Fibroblast of lung (primary cell): ENCODE data around the gene TRAFD1. TPM values are rescaled to one million over a fixed set of nuclear protein-coding genes. Genes with fewer than 3 reads are reported as not detected.

Experiments
- DNase-seq, 2 donors: peaks; one replicate each; pipeline versions ENCODE4 v3.0.0 to v3.0.0-alpha.2; 2010; ENCODE audit warnings: low read depth in 2 of 2
- H2AFZ ChIP-seq: 2 replicates; pipeline ENCODE4 v1.5.1; 2012; ENCODE audit warnings: low read length, control low read depth, inconsistent platforms
- H3K27ac ChIP-seq: 2 replicates; pipeline ENCODE4 v1.5.1; 2011; ENCODE audit warnings: low read length, control low read depth; ENCODE audit not compliant: insufficient read depth
- H3K27me3 ChIP-seq: 2 replicates; pipeline ENCODE4 v1.5.1; 2011; ENCODE audit warnings: mild to moderate bottlenecking, low read length; ENCODE audit not compliant: control insufficient read depth, insufficient read depth
- H3K36me3 ChIP-seq: 2 replicates; pipeline ENCODE4 v1.5.1; 2011; ENCODE audit warnings: low read length; ENCODE audit not compliant: control insufficient read depth, insufficient read depth
- H3K4me1 ChIP-seq: 2 replicates; pipeline ENCODE4 v1.5.1; 2011; ENCODE audit warnings: low read length; ENCODE audit not compliant: control insufficient read depth, insufficient read depth; ENCODE audit errors: extremely low read depth
- H3K4me2 ChIP-seq: 2 replicates; pipeline ENCODE4 v1.5.1; 2011; ENCODE audit warnings: low read length, control low read depth; ENCODE audit not compliant: insufficient read depth; ENCODE audit errors: extremely low read depth
- H3K4me3 ChIP-seq, 4 experiments: fragments of 200-600 bp in 1 of 4; sonication (generic) in 1 of 4; replicated peaks in 1 of 4; 2 replicates each; pipeline ENCODE4 v1.5.1; 2011 to 2016; ENCODE audit warnings: low read length in 4 of 4, low read depth in 3 of 4, mild to moderate bottlenecking in 3 of 4, control low read depth in 2 of 4, inconsistent platforms in 1 of 4, mixed read lengths in 1 of 4; ENCODE audit not compliant: insufficient read depth in 1 of 4; ENCODE audit errors: control extremely low read depth in 1 of 4
- H3K79me2 ChIP-seq: 2 replicates; pipeline ENCODE4 v1.5.1; 2012; ENCODE audit warnings: mild to moderate bottlenecking, low read length, inconsistent platforms; ENCODE audit not compliant: control insufficient read depth, insufficient read depth
- H3K9ac ChIP-seq: 2 replicates; pipeline ENCODE4 v1.5.1; 2011; ENCODE audit warnings: mild to moderate bottlenecking, low read length, control low read depth; ENCODE audit not compliant: insufficient read depth
- H3K9me3 ChIP-seq: 2 replicates; pipeline ENCODE4 v1.5.1; 2012; ENCODE audit warnings: low read depth, low read length; ENCODE audit not compliant: control insufficient read depth, insufficient read depth
- H4K20me1 ChIP-seq: 2 replicates; pipeline ENCODE4 v1.5.1; 2011; ENCODE audit warnings: low read length; ENCODE audit not compliant: control insufficient read depth, insufficient read depth; ENCODE audit errors: extremely low read depth
- EZH2 ChIP-seq: IDR thresholded peaks from 2 replicates; pipeline ENCODE4 v1.5.1; 2012; ENCODE audit warnings: low read length, control low read depth, mild to moderate bottlenecking; ENCODE audit errors: missing control alignments
- polyA plus RNA-seq, 2 donors: library from polyadenylated mRNA; depleted of rRNA in 1 of 2; stranded (reverse) in 1 of 2; unstranded in 1 of 2; fragments of >200 nt; gene quantifications; 2 replicates each; pipeline ENCODE4 v1.2.1, GENCODE V29; 2011 to 2012; ENCODE audit warnings: missing spikeins in 1 of 2
- total RNA-seq: library from RNA; depleted of rRNA; stranded (reverse); fragments of >200 nt; gene quantifications from 2 replicates; pipeline ENCODE4 v1.2.1, GENCODE V29; 2014
- TF ChIP-seq, protein P1 (sequence below), 2 donors: IDR thresholded peaks in 1 of 2; conservative IDR thresholded peaks in 1 of 2; 1 replicate in 1 of 2; 2 replicates in 1 of 2; pipeline ENCODE4 v1.5.1; 2011 to 2012; ENCODE audit warnings: low read length in 2 of 2, control low read depth in 1 of 2, inconsistent platforms in 1 of 2, low read depth in 1 of 2, mild to moderate bottlenecking in 1 of 2

The TRAFD1 gene
- total and polyA plus RNA-seq, 2 donors (not counting 1 experiment from before 2014, with no cell fraction given), result 42.5 to 83.4 TPM

DNA sequence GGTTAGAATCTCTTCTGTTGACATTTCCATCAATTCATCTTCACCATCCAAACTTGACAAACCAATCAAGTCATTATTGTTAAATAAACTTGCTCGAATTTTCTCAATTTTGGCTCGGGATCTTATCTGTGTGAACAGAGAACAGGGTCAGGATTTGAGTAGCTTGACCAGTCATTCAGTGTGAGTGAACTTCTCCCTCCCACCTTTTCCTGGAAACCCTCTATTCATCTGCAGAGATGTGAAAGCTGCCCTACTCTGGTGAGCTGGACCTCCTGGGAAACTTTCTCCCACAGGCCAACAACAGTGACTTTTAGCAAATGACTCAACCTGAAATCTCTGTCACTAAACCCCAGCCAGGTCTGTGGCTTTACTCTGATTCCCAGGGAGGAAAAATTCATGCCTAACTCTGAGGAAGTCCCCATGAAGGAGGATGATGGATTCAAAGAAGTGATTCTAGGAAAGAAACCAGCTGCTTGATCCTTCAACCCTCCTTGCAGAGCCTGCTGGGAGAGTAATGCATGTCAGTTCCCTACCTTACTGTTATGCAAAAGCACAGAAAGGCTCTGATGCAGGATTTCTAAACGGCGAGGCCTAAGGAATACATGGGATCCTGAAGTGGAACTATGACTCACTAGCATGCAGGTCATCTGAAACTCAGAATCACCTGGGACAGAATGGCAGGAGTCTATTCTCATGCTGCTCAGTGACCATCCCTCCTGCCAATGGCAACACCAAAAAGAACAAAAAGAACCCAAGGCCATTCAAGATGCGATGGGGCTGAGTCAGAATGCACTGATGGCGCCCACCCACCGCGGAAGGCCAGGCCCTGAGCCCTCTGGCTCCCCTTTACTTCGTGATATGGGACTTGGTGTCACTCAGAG lies 58.0 kb downstream of the TRAFD1 start:
- Histone ChIP-seq H3K79me2 (no peaks in the 10 kb centered on the region), H3K27me3 (no peaks in the 10 kb centered on the region), H3K36me3 (peaks cover 17% of the 10 kb centered on the region), H3K4me2 (no peak overlapping the region), H3K4me1 (peaks cover 11% of the 10 kb centered on the region), H3K9me3 (no peaks in the 10 kb centered on the region), H4K20me1 (no peaks in the 10 kb centered on the region), H2AFZ (no peak overlapping the region), H3K4me3 (no peak overlapping the region), H3K9ac (no peak overlapping the region), H3K27ac (peak overlapping the region; percentile 31)
- TF ChIP-seq, protein P1, sequence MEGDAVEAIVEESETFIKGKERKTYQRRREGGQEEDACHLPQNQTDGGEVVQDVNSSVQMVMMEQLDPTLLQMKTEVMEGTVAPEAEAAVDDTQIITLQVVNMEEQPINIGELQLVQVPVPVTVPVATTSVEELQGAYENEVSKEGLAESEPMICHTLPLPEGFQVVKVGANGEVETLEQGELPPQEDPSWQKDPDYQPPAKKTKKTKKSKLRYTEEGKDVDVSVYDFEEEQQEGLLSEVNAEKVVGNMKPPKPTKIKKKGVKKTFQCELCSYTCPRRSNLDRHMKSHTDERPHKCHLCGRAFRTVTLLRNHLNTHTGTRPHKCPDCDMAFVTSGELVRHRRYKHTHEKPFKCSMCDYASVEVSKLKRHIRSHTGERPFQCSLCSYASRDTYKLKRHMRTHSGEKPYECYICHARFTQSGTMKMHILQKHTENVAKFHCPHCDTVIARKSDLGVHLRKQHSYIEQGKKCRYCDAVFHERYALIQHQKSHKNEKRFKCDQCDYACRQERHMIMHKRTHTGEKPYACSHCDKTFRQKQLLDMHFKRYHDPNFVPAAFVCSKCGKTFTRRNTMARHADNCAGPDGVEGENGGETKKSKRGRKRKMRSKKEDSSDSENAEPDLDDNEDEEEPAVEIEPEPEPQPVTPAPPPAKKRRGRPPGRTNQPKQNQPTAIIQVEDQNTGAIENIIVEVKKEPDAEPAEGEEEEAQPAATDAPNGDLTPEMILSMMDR (conservative IDR thresholded peaks at IDR 0.05 in 1 of 2, IDR thresholded peaks at IDR 0.05 in 1 of 2; ENCODE audit: low read depth in 1 of 2, low read length in 2 of 2), result no peak
- TF ChIP-seq EZH2, result no peak
- peak; percentile 73 to 75 for DNase-seq

DNA sequence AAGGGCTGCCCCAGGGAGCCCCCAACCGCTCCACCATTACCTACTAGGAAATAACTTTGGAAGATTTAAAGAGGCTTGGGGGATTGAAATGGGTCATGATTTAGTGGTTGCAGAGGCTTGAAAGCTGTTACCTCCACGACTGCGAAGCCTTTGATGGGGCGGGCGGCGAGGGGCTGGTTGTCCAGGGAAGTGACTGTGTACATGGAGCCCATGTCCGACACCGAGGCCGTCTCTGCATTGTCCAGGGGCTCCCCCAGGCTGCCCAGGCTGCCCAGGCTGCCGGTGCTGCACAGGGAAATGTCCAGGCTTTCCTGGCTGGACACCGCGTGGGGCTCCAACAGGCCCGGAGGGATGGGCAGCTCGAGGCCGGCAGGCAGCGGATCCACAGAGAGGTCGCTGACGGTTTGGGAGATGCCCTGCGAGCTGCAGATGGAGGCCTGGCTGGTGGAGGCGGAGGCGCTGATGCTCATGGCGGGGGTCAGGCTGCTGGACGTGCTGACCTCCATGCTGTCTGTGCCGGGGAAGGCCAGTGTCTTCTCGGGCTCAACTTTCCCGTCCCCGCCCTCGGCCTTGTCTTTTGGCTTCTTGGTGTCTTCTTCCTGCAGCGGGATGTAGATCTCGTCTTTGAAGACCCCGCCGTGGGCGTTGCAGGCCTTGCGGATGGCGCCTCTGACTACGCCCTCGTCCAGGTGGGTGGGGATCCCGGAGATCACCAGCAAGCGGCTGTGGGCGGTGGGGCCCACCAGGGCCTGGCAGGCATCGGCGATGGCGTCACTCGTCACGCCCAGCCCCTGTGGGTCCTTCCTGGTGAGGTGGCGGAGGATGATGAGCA lies 58.9 kb downstream of the TRAFD1 start:
- H3K4me3 ChIP-seq, result no peak overlapping the region
- H4K20me1 ChIP-seq, result no peaks in the 10 kb centered on the region
- H3K36me3 ChIP-seq, result peaks cover 17% of the 10 kb centered on the region
- H3K4me1 ChIP-seq, result peaks cover 11% of the 10 kb centered on the region
- H2AFZ ChIP-seq, result no peak overlapping the region
- H3K79me2 ChIP-seq, result no peaks in the 10 kb centered on the region
- H3K27ac ChIP-seq, result peak overlapping the region; percentile 8
- no peak overlapping the region for H3K4me2 ChIP-seq
- no peak for DNase-seq
- H3K9ac ChIP-seq, result no peak overlapping the region
- no peaks in the 10 kb centered on the region for H3K9me3 ChIP-seq
- no peak for TF ChIP-seq EZH2
- TF ChIP-seq, protein P1 (conservative IDR thresholded peaks at IDR 0.05 in 1 of 2, IDR thresholded peaks at IDR 0.05 in 1 of 2; ENCODE audit: low read depth in 1 of 2, low read length in 2 of 2), result no peak
- no peaks in the 10 kb centered on the region for H3K27me3 ChIP-seq
